Naive B cell (primary cell): ENCODE measurements around the gene RTN4R. TPM values are rescaled to one million over a fixed set of nuclear protein-coding genes. Genes with fewer than 3 reads are reported as not detected.

ENCODE experiments used
- ATAC-seq, 2 donors: fragments of 150-1000 bp; cut with Tn5 transposase; 2 replicates each; pipeline ENCODE4 v1.10.0; 2021; ENCODE audit warnings: low read depth in 2 of 2, mild to moderate bottlenecking in 2 of 2, moderate library complexity in 2 of 2
- DNase-seq: peaks from one replicate; pipeline ENCODE4 v3.0.0; 2022
- H3K27ac Mint-ChIP-seq, 6 donors: one replicate each; pipeline ENCODE4 v1.8.0; 2020 to 2022; ENCODE audit warnings: mild to moderate bottlenecking in 6 of 6, mixed read lengths in 6 of 6, moderate library complexity in 5 of 6, inconsistent platforms in 2 of 6
- H3K27me3 Mint-ChIP-seq, 3 donors: one replicate each; pipeline ENCODE4 v1.8.0; 2021 to 2022; ENCODE audit warnings: mixed read lengths in 3 of 3, mild to moderate bottlenecking in 1 of 3
- H3K36me3 Mint-ChIP-seq, 2 donors: one replicate each; pipeline ENCODE4 v1.8.0; 2020 to 2022; ENCODE audit warnings: mixed read lengths in 2 of 2, inconsistent platforms in 1 of 2, mild to moderate bottlenecking in 1 of 2
- H3K4me1 Mint-ChIP-seq, 3 donors: one replicate each; pipeline ENCODE4 v1.8.0; 2020 to 2022; ENCODE audit warnings: mixed read lengths in 3 of 3, inconsistent platforms in 1 of 3, mild to moderate bottlenecking in 1 of 3, moderate library complexity in 1 of 3
- H3K4me3 Mint-ChIP-seq, 8 donors: one replicate each; pipeline ENCODE4 v1.8.0; 2020 to 2022; ENCODE audit warnings: mild to moderate bottlenecking in 8 of 8, mixed read lengths in 8 of 8, moderate library complexity in 8 of 8, inconsistent platforms in 2 of 8
- H3K9me3 Mint-ChIP-seq, 7 donors: one replicate each; pipeline ENCODE4 v1.8.0; 2020 to 2022; ENCODE audit warnings: mixed read lengths in 7 of 7, mild to moderate bottlenecking in 5 of 7, inconsistent platforms in 2 of 7, moderate library complexity in 1 of 7
- polyA plus RNA-seq, 6 donors: library from polyadenylated mRNA; unstranded; fragments of 300-500 nt; fragmentation: Illumina TruSeq; gene quantifications; one replicate each; pipeline ENCODE4 v1.2.3, GENCODE V29; 2021; ENCODE audit warnings: low read depth in 6 of 6

The RTN4R gene
- polyA plus RNA-seq, 6 donors from 2014 or later, result not detected

DNA sequence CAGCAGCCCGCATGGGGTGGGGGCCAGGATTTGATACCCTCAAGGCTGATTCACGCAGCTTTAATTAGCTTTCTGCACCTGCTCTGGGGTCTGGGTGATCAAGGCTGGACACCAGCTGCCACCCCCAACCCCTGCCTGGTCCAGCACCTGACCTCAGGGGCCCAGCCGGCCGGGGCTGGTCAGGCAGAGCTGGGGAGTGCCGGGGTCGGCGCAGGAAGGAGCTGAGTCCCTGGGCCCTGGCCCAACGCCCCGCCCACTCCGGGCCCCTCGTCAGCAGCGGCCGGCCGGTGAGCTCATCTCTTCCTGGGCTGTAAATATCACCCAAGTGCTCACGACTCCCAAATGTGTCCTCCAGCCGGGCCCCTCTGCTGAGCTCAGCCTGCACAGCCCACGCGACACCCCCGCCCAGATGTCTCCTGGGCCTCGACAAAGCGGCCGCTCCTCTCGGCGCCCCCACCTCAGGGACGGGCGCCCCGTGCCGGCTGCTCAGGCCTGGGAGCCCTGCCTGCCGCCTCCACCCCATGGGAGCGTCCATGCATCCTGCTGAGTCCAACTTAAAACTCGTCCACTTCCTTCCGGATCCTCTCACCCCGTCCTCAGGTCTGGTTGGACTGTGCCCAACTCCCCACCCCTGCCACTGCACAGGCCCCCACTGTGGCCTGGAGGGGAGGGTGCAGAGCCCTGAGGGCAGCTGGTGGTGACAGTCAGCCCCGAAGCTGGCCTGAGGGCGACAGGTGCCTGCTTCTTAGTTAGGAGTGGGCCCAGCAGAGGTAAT, 29.0 kb downstream of the RTN4R start:
- Mint-ChIP-seq H3K27me3 (peaks cover 0 to 5% (median 0%) of the 10 kb centered on the region in 3 donors), H3K27ac (peak overlapping the region in 1 of 6 donors; percentile 54), H3K36me3 (no peaks in the 10 kb centered on the region), H3K4me3 (peak overlapping the region in 4 of 8 donors; percentile 37 to 65 (median 48)), H3K9me3 (no peaks in the 10 kb centered on the region), H3K4me1 (peaks cover 18 to 34% (median 19%) of the 10 kb centered on the region in 3 donors)
- ATAC-seq, result no peak
- DNase-seq, result no peak

DNA sequence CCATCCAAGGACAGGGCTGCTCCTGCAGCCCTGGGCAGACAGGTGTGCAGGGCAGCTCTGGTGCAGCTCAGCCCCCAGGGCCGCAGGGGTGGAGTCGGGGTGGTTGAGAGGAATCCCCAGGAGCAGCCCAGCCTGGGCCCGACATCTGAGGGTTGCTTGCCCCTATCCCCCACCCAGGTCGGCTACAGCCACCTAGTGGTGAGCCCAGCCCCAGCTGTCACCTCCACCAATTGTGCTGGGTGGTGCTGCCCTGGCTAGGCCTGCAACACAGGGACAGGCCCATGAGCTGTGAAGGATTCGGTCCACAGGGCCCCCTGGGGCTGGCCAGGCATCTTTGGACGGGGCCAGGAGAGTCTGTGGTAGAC, 29.6 kb downstream of the RTN4R start:
- ATAC-seq, result peak; percentile 85 to 86
- DNase-seq, result peak; percentile 39
- no peaks in the 10 kb centered on the region for H3K36me3 Mint-ChIP-seq
- peaks cover 12 to 28% (median 13%) of the 10 kb centered on the region in 3 donors for H3K4me1 Mint-ChIP-seq
- no peaks in the 10 kb centered on the region for H3K9me3 Mint-ChIP-seq
- peaks cover 0 to 5% (median 0%) of the 10 kb centered on the region in 3 donors for H3K27me3 Mint-ChIP-seq
- peak overlapping the region in 4 of 8 donors; percentile 37 to 79 (median 54) for H3K4me3 Mint-ChIP-seq
- no peak overlapping the region for H3K27ac Mint-ChIP-seq

DNA sequence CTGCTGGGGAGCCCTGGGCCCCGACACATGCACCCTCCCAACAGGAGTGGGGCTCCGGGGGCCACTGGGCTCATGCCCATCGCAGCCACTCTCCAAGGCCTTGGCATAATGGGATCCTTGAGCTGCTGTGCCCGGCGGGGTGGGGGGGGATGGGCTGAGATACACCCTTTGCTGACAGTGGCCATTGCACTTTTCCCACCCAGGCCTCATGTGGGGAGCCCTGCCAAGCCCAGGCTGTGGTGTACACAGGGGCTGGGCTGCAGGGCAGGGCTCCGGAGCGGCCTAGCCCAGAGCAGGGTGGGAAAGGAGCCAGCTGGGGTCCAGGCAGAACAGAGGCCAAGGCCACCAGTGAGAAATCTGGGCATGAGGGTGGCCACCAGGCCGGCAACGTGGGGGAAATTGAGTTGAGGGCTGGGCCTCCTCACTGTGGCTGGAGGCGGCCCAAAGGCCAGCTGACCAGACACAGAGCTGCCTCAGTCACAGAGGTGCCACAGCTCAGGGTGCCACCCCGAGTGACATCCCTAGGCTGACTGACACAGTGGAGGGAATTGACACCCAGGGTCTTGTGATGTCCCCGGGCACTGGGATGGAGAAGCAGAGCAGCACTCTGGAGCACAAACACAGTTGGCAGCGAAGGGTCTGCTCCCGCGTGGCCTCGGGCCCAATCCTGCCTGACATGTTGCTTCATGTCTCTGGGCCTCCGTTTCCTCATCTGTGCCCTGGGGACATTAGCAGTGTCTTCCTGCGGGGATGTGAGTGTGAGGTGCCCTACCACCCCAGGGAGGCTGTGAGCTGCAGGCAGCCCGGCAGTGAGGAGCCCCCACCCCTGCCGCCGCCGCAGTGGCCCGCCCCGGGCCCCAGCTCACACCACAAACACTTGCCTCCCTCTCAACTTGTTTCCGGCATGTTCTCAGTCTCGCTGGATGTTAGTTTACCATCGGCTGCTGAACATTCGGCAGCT, 30.4 kb downstream of the RTN4R start:
- ATAC-seq (peak; percentile 46 to 52), DNase-seq (no peak)
- no peaks in the 10 kb centered on the region for H3K9me3 Mint-ChIP-seq
- peak overlapping the region in 3 of 8 donors; percentile 37 to 79 (median 65) for H3K4me3 Mint-ChIP-seq
- H3K4me1 Mint-ChIP-seq, result peaks cover 10 to 22% (median 13%) of the 10 kb centered on the region in 3 donors
- H3K36me3 Mint-ChIP-seq, result no peaks in the 10 kb centered on the region
- H3K27me3 Mint-ChIP-seq, result peaks cover 0 to 5% (median 0%) of the 10 kb centered on the region in 3 donors
- peak overlapping the region in 1 of 6 donors; percentile 24 for H3K27ac Mint-ChIP-seq

DNA sequence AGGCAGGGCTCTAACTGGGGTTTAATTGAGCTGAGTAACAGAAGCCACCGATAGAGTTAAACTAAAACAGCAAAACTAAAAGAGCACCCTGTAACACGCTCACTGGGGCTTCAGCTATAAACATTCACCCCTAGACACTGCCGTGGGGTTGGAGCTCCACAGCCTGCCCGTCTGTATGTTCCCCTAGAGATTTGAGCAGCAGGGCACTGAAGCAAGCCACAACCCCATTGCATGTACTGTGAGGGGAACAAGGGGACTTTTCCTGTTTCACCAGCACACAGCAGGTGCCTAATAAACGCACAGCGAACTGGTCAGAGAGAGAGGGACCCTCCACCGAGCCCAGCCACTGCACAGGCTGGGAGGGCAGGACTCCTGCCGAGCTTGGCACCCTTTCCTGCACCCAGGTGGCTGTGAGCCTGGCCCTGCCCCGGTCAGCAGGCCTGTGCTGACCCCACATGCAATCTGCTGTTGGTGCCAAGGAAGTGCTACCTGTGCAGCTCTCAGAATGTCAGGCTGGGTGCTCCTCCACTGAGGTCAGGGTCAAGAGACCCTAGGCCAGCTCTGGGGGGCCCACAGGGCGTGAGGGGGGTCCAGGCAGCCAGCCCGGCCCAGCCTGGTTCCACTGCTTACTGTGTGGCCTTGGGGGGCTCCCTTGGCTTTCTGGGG, 31.9 kb downstream of the RTN4R start:
- H3K4me1 Mint-ChIP-seq, result peaks cover 9 to 19% (median 10%) of the 10 kb centered on the region in 3 donors
- H3K4me3 Mint-ChIP-seq, result no peak overlapping the region
- H3K27me3 Mint-ChIP-seq, result peaks cover 0 to 5% (median 0%) of the 10 kb centered on the region in 3 donors
- no peaks in the 10 kb centered on the region for H3K9me3 Mint-ChIP-seq
- peak overlapping the region in 3 of 6 donors; percentile 26 to 80 (median 38) for H3K27ac Mint-ChIP-seq
- DNase-seq (no peak), ATAC-seq (no peak)
- no peaks in the 10 kb centered on the region for H3K36me3 Mint-ChIP-seq

DNA sequence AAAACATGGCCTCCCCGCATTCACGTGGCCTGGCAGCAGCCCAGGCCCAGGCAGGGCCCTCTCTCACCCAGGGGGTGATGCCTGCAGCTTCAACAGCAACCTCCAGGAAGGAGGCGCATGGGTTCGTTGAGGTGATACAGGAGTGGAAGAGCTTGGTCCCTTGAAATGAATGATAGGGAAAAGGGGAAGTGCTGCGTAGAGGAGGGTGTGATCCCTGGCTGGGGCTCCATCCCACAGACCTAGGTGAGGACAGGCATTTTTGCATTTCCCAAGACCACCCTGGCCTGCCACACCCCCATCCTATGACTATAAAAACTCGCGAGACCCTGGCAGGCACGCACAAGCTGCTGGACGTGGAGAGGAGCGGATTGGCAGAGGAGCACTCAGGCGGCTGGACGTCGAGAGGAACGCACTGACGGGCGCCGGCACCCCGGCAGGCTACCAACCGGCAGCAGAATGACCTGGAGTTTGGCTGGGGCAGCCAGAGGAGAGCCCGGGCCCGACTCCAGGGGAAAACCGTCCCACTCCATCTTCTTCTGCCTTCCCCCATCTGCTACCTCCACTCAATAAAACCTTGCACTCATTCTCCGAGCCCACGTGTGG, 32.6 kb downstream of the RTN4R start:
- Mint-ChIP-seq H3K4me3 (no peak overlapping the region), H3K36me3 (no peaks in the 10 kb centered on the region), H3K9me3 (no peaks in the 10 kb centered on the region), H3K27ac (peak overlapping the region in 2 of 6 donors; percentile 33 to 80), H3K4me1 (peaks cover 9 to 19% (median 10%) of the 10 kb centered on the region in 3 donors), H3K27me3 (peaks cover 0 to 5% (median 0%) of the 10 kb centered on the region in 3 donors)
- DNase-seq (no peak), ATAC-seq (no peak)

DNA sequence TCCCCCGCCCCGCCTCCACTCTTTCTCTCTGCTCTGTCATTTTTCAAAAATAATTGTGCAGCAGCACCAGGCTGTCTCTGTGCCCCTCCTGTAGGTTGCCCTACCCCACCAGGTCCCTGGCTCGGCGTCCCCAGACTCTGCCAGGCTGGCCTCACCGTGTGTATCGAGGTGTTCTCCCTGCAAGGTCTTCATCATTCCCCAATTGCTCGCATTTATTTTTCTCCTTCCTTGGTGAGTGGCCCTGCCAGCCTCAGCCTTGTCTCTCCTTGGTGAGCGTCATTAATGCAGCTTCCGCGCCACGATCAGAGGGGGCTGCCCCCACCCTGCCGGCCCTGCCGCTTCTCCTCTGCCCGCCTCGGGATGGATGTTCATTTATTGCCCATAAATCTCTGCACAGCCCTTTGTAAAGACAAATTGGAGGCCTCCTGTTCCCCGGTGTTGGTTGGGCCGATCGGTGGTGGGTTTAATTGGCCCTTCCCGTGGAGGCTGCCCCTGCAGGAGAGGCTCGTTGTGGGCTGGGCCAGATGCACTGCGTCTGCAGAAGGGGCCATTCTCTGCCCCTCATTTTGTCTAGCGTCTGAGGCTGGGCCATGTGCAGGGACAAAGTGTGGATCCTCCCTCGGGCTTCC, 33.2 kb downstream of the RTN4R start:
- H3K36me3 Mint-ChIP-seq, result no peaks in the 10 kb centered on the region
- H3K27ac Mint-ChIP-seq, result no peak overlapping the region

DNA sequence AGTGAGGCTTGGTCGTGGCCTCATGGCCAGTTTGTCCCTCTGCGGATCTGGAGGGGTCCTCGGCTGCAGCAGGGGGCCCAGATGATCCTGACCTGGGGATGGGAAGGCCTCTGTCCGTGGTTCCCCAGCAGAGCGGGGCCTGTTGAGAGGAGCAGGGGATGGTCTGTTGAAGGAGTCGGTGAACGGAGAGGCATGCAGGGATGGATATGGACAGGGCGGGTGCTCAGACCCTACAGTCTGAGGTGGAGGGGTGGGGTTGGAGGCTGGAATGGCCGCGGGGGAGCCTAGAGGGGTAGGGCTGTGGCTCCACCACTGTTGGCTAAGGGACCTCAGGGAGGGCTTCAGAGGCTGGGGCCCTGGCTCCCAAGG, 33.8 kb downstream of the RTN4R start:
- no peak for ATAC-seq
- Mint-ChIP-seq H3K4me1 (peaks cover 6 to 13% (median 9%) of the 10 kb centered on the region in 3 donors), H3K27ac (no peak overlapping the region), H3K4me3 (no peak overlapping the region), H3K9me3 (no peaks in the 10 kb centered on the region), H3K27me3 (peaks cover 0 to 5% (median 0%) of the 10 kb centered on the region in 3 donors), H3K36me3 (no peaks in the 10 kb centered on the region)
- DNase-seq, result no peak

More for the DNA sequence above, 33.2 kb downstream of the RTN4R start:
- ATAC-seq (no peak), DNase-seq (no peak)
- Mint-ChIP-seq H3K4me3 (peak overlapping the region in 1 of 8 donors; percentile 6), H3K27me3 (peaks cover 0 to 5% (median 0%) of the 10 kb centered on the region in 3 donors), H3K9me3 (no peaks in the 10 kb centered on the region), H3K4me1 (peaks cover 9 to 19% (median 10%) of the 10 kb centered on the region in 3 donors)

DNA sequence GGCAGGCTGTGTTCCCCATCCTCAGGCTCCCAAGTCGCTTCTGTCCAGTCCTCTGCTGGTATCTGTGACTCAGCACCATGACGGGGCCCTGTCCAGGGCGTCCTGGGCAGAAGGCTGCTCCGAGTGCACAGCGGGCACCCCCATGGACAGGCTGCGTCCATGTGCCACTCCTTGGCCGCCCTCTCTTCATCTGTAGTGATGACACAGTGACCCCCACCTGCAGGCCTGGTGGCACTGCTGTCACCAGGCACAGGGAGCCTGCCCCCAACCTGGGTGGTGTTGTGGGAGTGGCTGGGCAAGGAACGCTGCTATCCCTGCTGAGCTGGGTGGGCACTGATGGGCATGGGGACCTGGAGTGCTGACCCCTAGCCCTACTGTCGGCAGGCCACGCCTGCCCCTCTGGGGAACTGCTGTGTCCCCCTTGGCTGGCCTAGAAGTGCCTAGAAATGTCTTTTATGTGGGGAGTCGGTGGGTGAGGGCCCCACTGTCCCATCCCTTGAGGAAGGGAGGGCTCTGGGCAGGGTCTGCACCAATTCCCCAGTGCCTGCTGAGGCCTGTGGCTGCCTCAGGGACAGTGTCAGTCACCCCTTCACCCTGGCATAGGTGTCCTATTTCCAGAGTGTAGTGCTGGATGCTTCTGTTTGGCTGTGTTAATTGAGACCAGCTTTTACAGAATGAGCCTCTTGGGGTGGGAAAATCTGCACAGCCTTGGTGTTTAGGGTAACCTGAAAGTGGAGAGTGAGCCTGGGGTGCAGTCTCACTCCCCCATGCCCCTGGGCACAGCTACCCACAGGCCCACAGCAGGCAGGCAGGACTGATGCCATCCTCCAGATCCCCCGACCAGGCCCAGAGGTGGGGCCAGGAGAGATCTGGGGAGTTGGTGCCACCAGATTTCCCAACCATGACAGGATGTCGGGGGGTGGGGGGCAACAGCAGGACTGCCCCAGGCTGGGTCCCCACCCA, 34.5 kb downstream of the RTN4R start:
- no peak for ATAC-seq
- H3K4me1 Mint-ChIP-seq, result peaks cover 4 to 10% (median 8%) of the 10 kb centered on the region in 3 donors
- no peaks in the 10 kb centered on the region for H3K9me3 Mint-ChIP-seq
- H3K4me3 Mint-ChIP-seq, result no peak overlapping the region
- peaks cover 0 to 5% (median 0%) of the 10 kb centered on the region in 3 donors for H3K27me3 Mint-ChIP-seq
- H3K27ac Mint-ChIP-seq, result no peak overlapping the region
- H3K36me3 Mint-ChIP-seq, result no peaks in the 10 kb centered on the region
- DNase-seq, result no peak

DNA sequence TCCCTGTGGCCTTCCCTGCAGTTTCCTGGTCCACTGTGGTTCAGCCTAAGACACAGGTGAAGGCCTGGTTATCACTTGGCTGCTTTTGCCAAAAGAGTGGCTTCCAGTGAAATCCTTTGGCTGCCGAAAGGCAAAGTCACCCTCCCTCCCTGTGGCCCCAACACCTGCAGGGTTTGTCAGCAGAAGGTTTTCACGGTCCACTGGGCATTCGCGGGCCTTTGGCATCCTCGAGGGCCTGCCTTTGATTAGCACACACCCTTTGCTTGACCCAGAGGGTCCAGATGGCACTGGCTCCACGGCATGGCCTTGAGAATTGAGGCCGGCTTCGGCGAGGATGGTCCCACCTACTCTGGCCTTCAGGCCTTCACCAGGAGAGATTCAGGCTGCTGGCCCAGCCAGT, 35.3 kb downstream of the RTN4R start:
- ATAC-seq, result no peak
- Mint-ChIP-seq H3K9me3 (no peaks in the 10 kb centered on the region), H3K27ac (no peak overlapping the region), H3K4me3 (no peak overlapping the region), H3K36me3 (no peaks in the 10 kb centered on the region), H3K4me1 (peaks cover 3 to 6% (median 3%) of the 10 kb centered on the region in 3 donors), H3K27me3 (peaks cover 0 to 5% (median 0%) of the 10 kb centered on the region in 3 donors)
- DNase-seq, result no peak

DNA sequence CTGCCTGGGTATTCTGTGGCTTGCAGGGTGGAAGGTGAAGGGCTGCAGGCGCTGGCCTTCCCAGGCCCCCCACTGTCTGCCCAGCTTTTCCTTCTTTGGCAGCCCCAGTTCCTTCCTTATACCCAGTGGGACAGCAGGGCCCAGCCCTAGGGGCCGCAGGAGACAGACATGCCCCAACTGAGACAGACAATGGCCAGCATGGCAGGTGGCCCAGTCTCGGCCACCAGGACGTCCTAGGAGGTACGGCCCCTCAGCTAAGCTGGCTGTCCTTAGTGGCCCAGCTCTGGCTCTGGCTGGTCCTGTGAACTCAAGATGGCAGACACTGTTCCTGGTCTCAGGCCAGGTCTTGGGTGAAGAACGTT, 35.9 kb downstream of the RTN4R start:
- H3K9me3 Mint-ChIP-seq, result no peaks in the 10 kb centered on the region
- DNase-seq (no peak), ATAC-seq (no peak)
- H3K27ac Mint-ChIP-seq, result peak overlapping the region in 1 of 6 donors; percentile 65
- peaks cover 0 to 6% (median 3%) of the 10 kb centered on the region in 3 donors for H3K4me1 Mint-ChIP-seq
- no peaks in the 10 kb centered on the region for H3K36me3 Mint-ChIP-seq
- no peak overlapping the region for H3K4me3 Mint-ChIP-seq
- peaks cover 0 to 5% (median 0%) of the 10 kb centered on the region in 3 donors for H3K27me3 Mint-ChIP-seq

DNA sequence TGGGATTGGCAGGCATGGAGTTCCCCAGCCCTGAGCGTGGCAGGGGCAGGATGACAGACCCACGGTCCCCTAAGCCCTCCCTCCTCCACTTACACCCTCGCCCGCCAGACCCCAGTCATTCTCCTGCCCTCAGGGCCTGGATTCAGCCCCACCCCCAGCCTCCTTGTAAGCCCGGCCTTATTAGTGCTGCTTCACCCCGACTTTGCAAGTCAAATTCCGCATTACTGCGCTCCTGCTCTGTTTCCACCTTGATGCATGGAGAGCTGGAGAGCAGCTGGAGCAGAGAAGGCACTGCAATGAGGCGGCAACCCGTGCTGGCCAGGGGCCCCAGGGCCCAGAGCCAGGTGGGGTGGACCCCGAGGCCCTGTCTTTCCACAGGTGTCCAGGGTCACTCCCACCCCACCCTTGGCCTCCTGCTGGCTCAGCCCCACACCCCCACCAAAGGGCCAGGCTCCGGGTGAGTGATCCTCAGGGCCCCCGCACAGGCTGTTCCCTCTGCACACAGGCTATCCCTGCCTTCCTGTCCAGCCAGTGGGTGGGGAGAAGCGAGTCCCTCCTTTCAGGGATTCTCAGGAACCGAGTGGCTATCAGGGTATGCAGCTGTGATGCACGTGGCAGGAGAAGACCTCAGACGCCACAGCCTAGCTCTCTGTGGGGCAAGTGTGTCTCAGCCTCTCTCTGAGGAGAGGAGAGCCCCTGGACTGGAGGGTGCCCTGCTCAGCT, 36.4 kb downstream of the RTN4R start:
- no peak overlapping the region for H3K4me3 Mint-ChIP-seq
- no peaks in the 10 kb centered on the region for H3K36me3 Mint-ChIP-seq
- H3K9me3 Mint-ChIP-seq, result no peaks in the 10 kb centered on the region
- DNase-seq, result no peak
- H3K27me3 Mint-ChIP-seq, result peaks cover 0 to 1% (median 0%) of the 10 kb centered on the region in 3 donors
- H3K4me1 Mint-ChIP-seq, result peaks cover 0 to 3% (median under 1%) of the 10 kb centered on the region in 3 donors
- no peak overlapping the region for H3K27ac Mint-ChIP-seq
- no peak for ATAC-seq
